ENCODE data around the gene RILPL2.
A peak's percentile ranks its signal among the peaks of the same experiment; 100 is the strongest.
"Not testable (repeated sequence)": the region's sequence is repeated elsewhere in the genome, so short reads cannot be mapped to it uniquely, and the experiment has no call there.

RILPL2 gene, protein sequence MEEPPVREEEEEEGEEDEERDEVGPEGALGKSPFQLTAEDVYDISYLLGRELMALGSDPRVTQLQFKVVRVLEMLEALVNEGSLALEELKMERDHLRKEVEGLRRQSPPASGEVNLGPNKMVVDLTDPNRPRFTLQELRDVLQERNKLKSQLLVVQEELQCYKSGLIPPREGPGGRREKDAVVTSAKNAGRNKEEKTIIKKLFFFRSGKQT

DNA sequence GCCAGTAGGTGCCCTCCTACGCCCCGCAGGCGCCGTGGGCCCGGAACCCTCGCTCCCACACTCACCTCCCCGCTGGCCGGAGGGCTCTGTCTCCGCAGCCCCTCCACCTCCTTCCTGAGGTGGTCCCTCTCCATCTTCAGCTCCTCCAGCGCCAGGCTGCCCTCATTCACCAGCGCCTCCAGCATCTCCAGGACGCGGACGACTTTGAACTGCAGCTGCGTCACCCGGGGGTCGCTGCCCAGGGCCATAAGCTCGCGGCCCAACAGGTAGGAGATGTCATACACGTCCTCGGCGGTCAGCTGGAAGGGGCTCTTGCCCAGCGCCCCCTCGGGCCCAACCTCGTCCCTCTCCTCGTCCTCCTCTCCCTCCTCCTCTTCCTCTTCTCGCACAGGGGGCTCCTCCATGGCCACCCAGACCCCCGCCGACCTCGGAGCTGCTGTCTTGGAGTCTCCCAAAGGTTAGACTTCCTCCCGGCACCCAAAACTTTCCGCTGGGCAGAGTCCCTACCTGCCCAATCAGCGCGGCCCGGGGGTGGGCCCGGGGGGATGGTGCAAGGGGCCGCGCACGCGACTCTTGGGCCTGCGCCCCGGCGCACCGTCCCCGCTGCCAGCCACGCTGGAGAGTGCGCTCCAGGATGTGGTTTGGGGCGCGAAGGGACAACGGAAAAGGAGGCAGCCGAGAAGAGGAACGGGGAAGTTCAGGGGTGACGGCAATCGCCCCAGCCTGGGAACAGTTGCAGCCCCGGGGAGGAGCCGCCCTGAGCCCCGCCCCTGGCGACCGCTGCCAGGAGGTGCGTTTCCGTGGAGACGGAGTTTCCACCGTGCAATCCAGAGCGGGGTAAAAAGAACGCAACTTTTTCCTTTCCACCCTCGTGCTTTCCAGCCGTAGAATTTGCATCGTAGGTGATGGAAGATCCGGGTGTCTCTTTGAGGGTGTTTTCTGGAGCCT lies at the start of gene RILPL2:
TSS of gene RILPL2 (minus strand) at position 668 of the 948 bp plus-strand sequence. CDS start at position 404, 264 bp downstream.
- DNase-seq, result peak; percentile 98 to 99 (median 98)

DNA sequence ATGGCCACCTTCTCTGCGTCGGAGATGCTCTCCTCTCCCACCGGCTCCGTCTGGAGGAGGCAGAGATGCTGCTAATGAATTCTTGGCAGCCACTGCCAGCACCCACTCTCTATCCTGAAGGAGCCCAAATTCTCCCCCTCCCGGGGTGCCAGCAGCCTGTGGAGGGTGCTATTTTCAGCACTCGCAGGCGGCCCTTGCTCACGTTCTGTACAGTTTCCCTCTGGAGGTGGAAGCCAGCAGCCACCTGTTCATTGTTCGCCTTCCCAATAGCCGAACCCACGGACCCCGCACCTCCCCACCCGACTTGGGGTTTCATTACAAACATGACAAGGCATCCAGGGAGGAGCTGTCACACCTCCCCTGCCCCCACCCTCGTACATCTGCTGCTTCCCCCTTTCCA lies 49.3 kb upstream of the RILPL2 start:
- DNase-seq, result no peak

- DNase-seq, result no peak
These were observed 47.2 kb upstream of the RILPL2 start for GRCh38 chr12:123483602-123484248.

GRCh38 chr12:123482876-123483275 lies 46.4 kb upstream of the RILPL2 start:
- peak in 1 of 3 donors; percentile 22 for DNase-seq

- not testable (repeated sequence) for DNase-seq
These were observed 44.8 kb upstream of the RILPL2 start for GRCh38 chr12:123481251-123481650.

DNA sequence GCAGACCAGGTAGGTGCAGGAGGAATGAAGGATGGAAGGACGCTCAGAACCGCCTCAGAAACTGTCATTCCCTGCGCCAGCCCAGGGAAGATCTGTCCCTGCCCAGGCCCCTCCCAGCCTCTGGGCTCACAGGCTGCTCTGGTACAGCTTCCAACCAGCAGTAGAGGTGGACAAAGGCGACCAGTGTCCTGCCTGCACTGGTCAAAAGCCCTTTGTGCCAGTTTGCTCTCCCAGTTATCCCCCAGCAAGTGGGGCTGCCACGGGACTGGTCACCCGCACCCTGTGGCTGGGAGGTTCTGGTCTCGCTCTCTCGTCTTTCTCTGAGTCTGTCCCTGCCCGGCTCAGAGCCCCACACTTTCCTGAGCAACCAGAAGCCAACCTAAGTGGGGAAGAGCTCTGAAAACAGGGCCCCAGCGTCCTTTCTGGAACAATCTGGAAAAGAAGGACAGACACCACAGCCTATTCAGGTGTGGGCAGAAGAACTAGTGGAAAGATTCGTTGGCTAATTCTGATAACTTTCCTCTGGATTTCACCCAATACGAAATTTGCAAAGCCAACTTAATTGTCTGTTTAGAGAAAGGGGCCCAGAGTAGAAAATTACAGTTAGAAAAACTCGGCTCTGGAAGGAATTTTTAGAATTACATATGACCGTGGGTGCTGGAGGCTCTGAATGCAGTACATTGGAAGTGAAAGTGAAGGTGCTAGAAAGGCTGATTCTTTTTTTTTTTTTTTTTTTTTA lies 43.1 kb upstream of the RILPL2 start:
- no peak for DNase-seq

- no peak for DNase-seq
These were observed 42.3 kb upstream of the RILPL2 start for GRCh38 chr12:123478762-123479161.

DNA sequence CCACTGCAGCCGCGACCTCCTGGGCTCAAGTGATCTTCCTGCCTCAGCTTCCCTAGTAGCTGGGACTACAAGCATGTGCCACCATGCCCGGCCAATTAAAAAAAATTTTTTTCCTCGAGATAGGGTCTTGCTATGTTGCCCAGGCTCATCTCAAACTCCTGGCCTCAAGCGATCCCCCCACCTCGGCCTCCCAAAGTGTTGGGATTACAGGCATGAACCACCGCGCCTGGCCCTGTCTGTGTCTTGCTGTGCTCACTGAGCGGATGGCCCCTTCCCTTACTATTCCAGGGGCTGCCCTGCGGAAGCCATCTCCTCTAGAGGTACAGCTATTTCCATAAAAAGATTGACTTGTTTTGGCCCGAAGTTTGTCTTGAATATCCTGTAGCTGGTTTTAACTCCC lies 41.6 kb upstream of the RILPL2 start:
- no peak for DNase-seq

DNA sequence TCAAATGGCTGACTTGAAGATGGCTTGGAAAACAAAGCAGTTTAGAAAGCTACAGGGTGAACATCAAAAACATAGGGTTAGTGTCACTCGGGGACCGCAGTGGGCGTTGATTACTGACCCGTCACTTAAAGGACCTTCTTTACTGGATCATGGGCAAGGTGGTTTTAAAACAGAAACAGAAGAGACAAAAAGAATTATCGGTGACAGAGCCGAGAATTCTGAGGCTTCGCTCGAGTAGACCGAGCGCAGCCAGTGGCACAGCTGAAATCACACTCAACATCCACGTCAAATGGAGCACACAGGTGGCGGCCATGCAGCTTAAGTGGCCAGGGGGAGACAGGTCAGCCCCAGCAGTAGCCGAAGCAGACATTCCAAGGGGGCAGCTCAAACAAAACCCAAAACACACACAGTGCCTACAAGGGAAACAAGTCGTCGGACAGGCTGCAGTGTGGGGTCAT lies 38.8 kb upstream of the RILPL2 start:
- no peak for DNase-seq

GRCh38 chr12:123474485-123475245 lies 38.2 kb upstream of the RILPL2 start:
- DNase-seq, result no peak

DNA sequence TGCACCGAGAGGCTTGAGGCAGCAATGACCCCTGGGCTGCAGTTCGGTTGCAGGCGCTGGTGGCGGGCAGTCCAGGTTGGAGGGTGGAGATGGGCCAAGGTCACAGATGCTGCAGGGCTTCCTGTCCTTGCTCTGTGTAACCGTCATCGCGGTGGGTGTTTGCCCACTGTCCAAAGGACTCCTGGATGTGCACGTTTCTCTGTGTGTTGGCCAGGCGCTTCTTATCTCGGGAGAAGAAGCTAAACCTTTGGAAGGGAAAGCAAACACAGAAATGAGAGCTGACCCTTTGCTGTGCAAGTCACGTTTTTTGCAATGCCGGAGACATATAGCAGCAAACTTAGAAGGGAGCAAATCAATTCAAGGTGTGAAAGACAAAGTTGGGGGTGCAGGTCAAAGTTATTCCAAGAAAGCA lies 36.0 kb upstream of the RILPL2 start:
- no peak for DNase-seq

- no peak for DNase-seq
These were observed 35.0 kb upstream of the RILPL2 start for GRCh38 chr12:123471374-123472068.

DNA sequence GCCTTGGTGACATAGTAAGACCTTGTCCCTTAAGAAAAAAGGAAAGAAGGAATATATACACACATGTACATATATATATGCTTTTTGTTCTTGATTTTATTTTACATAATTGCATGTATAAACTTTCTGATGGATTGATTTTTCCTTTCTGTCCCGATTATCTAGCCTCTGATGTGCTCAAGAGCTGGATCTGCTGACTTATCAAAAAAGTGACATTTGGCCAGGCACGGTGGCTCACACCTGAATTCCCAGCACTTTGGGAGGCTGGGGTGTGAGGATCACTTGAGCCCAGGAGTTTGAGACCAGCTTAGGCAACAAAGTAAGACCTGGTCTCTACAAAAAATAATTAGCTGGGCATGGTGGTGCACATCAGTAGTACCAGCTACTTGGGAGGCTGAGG lies 33.5 kb upstream of the RILPL2 start:
- DNase-seq, result no peak

DNA sequence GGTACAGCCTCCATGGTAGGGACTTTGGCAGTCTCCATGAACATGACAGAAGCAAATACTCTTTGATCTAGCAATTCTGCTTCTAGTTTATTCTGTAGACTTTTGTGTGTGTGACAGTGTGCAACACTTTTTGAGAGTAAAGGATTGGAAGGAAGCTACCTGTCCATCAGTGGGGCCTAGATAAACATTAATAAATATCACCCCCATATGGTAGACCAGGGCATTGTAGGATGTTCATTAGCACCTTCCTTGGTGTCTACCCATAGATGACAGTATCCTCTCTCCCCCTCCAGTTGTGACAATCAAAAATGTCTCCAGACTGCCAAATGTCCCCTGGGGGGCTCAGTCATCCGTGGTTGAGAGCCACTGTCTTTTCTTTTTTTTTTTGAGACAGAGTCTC lies 32.3 kb upstream of the RILPL2 start:
- peak; percentile 28 to 31 (median 29) for DNase-seq

GRCh38 chr12:123465084-123465483 lies 28.6 kb upstream of the RILPL2 start:
- DNase-seq, result no peak

DNA sequence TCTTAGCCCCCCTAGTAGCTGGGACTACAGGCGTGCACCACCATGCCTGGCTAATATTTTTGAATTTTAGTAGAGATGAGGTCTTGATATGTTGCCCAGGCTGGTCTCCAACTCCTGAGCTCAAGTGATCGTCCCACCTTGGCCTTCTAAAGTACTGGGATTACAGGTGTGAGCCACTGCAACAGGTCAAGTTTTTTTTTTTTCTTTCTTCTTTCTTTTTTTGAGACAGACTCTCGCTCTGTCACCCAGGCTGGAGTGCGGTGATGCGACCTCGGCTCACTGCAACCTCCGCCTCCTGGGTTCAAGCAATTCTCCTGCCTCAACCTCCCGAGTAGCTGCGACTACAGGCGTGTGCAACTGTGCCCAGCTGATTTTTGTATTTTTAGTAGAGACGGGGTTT lies 26.7 kb upstream of the RILPL2 start:
- not testable (repeated sequence) for DNase-seq

GRCh38 chr12:123457980-123458779 lies 21.7 kb upstream of the RILPL2 start, which contains the start of gene SNRNP35:
Gene SNRNP35, plus strand, starts transcription at chr12:123458139. Its CDS starts 7,402 bp downstream, at chr12:123465541.
- DNase-seq, result peak; percentile 88 to 92 (median 91)

DNA sequence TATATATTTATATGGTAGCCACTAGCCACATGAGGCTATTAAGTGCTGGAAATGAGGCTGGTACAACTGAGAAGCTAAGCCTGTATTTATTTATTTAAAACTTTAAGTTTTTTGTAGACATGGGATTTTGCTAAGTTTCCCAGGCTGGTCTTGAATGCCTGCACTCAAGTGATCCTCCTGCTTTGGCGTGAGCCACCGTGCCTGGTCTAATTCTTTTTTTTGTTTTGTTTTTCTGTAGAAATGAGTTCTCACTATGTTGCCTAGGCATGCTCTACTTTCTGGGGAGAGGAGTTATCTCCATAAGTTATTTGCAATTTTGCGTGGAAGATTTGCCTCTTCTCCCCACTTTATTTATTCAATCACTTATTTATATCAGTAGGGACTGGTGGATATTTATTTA lies 16.7 kb upstream of the RILPL2 start:
- DNase-seq, result no peak

GRCh38 chr12:123452276-123452550 lies 15.7 kb upstream of the RILPL2 start:
- DNase-seq, result not testable (repeated sequence)

GRCh38 chr12:123450636-123451035 lies 14.2 kb upstream of the RILPL2 start:
- no peak for DNase-seq
